GM21360 (cell line): ENCODE data around the gene SMC5.

Experiments
- ATAC-seq: cut with Tn5 transposase; IDR thresholded peaks from one replicate; pipeline ENCODE4 v1.9.1; 2021; ENCODE audit warnings: mild to moderate bottlenecking, moderate library complexity; ENCODE audit not compliant: unreplicated experiment

Gene SMC5

GRCh38 chr9:70403618-70404025, 144.8 kb downstream of the SMC5 start:
- ATAC-seq = no peak

GRCh38 chr9:70404261-70404660, 145.5 kb downstream of the SMC5 start:
- no peak for ATAC-seq
